Right lobe of liver (tissue), 6 donors: Measurements from ENCODE around the gene CSF2. TPM values are rescaled to one million over a fixed set of nuclear protein-coding genes. Genes with fewer than 3 reads are reported as not detected.

ENCODE experiments used
- ATAC-seq, 4 donors: fragments of 200-7000 bp; cut with Tn5 transposase; one replicate each; pipeline ENCODE4 v1.9.1; 2020; ENCODE audit warnings: mild to moderate bottlenecking in 4 of 4, moderate library complexity in 4 of 4
- DNase-seq, 3 donors: peaks; one replicate each; pipeline ENCODE4 v3.0.0-alpha.2; 2020
- H3K27ac ChIP-seq, 3 donors: fragments of 200-600 bp; one replicate each; pipeline ENCODE4 v1.8.0; 2022
- H3K27me3 ChIP-seq, 2 donors: fragments of 200-600 bp; one replicate each; pipeline ENCODE4 v1.8.0; 2022
- H3K36me3 ChIP-seq, 4 donors: fragments of 200-600 bp; sonication (generic) in 1 of 4; one replicate each; pipeline versions ENCODE4 v1.5.1 to v1.8.0; 2017 to 2022; ENCODE audit warnings: control low read depth in 1 of 4
- H3K4me1 ChIP-seq, 4 donors: fragments of 200-600 bp; sonication (generic) in 1 of 4; one replicate each; pipeline versions ENCODE4 v1.5.1 to v1.8.0; 2017 to 2022; ENCODE audit warnings: control low read depth in 1 of 4
- H3K4me3 ChIP-seq, 3 donors: fragments of 200-600 bp; one replicate each; pipeline ENCODE4 v1.8.0; 2022
- H3K9me3 ChIP-seq, 4 donors: fragments of 200-600 bp; sonication (generic) in 1 of 4; one replicate each; pipeline versions ENCODE4 v1.5.1 to v1.8.0; 2017 to 2022; ENCODE audit warnings: control low read depth in 1 of 4
- CTCF ChIP-seq, 4 donors: fragments of 200-600 bp in 3 of 4; fragments of 450-650 bp in 1 of 4; IDR thresholded peaks; one replicate each; pipeline versions ENCODE4 v1.5.1 to v1.8.0; 2016 to 2022; ENCODE audit warnings: antibody characterized with exemption in 4 of 4, mild to moderate bottlenecking in 2 of 4
- POLR2A ChIP-seq: fragments of 450-650 bp; IDR thresholded peaks from one replicate; pipeline ENCODE4 v1.6.1; 2017; ENCODE audit warnings: antibody characterized with exemption, mild to moderate bottlenecking
- WGBS: methylation state at CpG from one replicate; pipeline ENCODE4 v1.1.6; 2018; ENCODE audit warnings: low coverage, low lambda C conversion rate; ENCODE audit not compliant: insufficient coverage; ENCODE audit errors: missing lambda C conversion rate; 5-methylcytosine and 5-hydroxymethylcytosine counted together
- intact Hi-C, 2 donors: fragments of 100-400 bp; cut with DNase I; formaldehyde crosslinking; loops; one replicate each; pipeline versions ENCODE4 v1.11.2 to v1.14.1; 2022
- total RNA-seq, 6 experiments: library from RNA; depleted of rRNA in 2 of 6; stranded (reverse); fragments of >200 nt in 2 of 6; fragmentation: NEBNext Ultra II Directional in 3 of 6; extraction: Animal tissue kit (Norgen Biotek cat#: 25700) in 3 of 6; gene quantifications; one replicate each; pipeline versions ENCODE4 v1.1.0 to v1.2.4, GENCODE V29; 2016 to 2023
- donor health status: DM: no; HTN: yes; CAD: no.
- donor health status: DM: no; HTN: no; CAD: no.
- donor health status: DM: no; HTN: no; CAD: no.
- donor health status: DM: no; HTN: yes; CAD: no.
- donor health status: DM: no; HTN: yes; CAD: no.

The CSF2 gene
- total RNA-seq, 6 experiments from 2014 or later = not detected

- 100% methylated on average over 1 of the region's 1 CpG for WGBS
- H3K9me3 ChIP-seq = no peaks in the 10 kb centered on the region
- no peaks in the 10 kb centered on the region for H3K4me1 ChIP-seq
- H3K4me3 ChIP-seq = no peak overlapping the region
- no peaks in the 10 kb centered on the region for H3K27me3 ChIP-seq
- no peak for DNase-seq
- intact Hi-C loops = no loop called here
- no peaks in the 10 kb centered on the region for H3K36me3 ChIP-seq
- TF ChIP-seq CTCF (IDR thresholded peaks at IDR 0.05) (no peak), POLR2A (no peak)
- no peak for ATAC-seq
- H3K27ac ChIP-seq = no peak overlapping the region
Observed at GRCh38 chr5:132055441-132055807, 18.2 kb upstream of the CSF2 start.

DNA sequence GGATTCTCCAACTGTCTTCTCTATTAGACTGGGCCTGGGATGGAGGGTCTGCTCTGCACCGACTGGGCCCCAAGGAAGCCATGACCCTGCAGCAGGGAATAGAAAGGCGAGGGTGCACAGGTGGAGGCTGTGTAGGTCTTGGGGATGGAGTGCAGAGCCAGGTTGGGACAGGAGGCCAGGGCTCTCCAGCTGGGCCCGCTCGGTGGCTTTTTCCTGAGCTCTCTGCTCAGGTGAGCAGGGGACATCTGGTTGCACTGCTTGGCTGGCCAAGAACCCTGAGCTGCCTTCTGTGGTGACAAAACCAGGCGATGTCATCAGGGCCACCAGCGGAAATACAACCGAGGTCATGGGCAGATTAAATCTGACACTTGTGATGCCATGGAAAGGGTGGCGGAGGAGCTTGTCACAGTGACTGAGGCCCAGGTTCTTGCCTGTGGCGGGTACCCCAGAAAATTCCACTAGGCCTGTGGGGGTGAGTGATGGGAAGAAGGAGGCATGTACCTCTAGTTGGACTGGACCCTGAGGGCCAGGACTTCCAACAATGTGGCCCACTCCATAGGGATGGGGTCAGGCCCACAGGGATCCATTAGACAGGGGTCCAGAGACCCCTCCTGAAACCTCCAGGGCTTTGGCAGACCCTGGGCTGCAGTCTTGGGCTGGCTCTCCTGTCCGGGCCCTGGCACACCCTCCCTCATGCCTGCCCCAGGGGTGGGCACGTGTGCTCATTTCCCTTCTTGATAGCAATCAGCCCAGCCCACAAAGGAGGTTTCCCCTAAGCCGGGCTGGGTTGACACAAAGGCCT, 17.6 kb upstream of the CSF2 start:
- Histone ChIP-seq H3K27ac (no peak overlapping the region), H3K36me3 (no peaks in the 10 kb centered on the region), H3K9me3 (no peaks in the 10 kb centered on the region), H3K27me3 (no peaks in the 10 kb centered on the region), H3K4me1 (no peaks in the 10 kb centered on the region), H3K4me3 (no peak overlapping the region)
- WGBS = 81% methylated on average over 4 of the region's 12 CpGs
- peak in 2 of 3 donors; percentile 34 to 45 for DNase-seq
- intact Hi-C loops = no loop called here
- ATAC-seq = peak in 2 of 4 donors; percentile 17 to 21
- TF ChIP-seq CTCF (IDR thresholded peaks at IDR 0.05) (no peak), POLR2A (no peak)

DNA sequence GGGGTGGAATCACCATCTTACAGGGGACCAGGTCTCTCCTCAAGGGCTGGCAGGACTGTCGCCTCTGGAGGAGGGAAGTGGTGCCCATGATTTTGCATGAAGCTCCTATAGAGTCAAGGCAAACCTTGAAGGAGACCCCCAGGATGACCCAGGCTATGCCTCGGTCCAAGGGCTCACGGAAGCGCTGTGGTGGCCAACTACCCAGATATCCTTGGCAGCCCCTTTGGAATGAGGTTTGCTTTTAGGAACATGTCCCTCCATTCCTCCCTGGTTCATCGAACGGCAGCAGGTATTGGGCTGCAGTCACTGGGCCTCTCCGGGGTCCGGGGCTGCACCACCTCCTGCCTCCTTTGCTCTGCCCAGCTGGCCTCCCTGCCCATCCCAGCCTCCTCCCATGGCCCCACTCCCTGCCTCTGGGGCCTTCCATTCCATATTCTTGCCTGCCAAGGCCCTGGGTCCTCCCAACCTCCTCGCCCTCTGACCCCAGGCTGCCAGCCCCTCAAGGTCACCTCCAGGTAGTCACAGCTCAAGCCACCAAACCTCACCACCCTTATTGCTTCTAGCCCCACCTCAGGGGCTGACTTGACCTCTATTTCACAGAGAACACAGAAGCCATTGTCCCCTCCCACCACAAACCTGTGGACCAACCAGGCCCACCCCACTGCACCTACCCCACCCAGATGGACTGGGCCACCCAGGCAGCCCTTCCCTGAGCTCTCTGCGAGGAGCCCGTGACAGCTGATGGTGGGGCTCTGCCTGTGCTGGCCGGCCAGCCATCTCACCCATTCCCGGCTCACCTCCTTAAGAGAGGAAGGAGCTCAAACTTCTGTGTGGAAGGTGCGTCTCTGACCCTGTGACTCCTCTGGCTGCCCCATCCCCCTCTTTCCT, 16.7 kb upstream of the CSF2 start:
- 87% methylated on average over 3 of the region's 14 CpGs for WGBS
- no peak for TF ChIP-seq POLR2A
- Histone ChIP-seq H3K27ac (no peak overlapping the region), H3K36me3 (no peaks in the 10 kb centered on the region), H3K9me3 (no peaks in the 10 kb centered on the region), H3K4me3 (no peak overlapping the region), H3K27me3 (no peaks in the 10 kb centered on the region), H3K4me1 (no peaks in the 10 kb centered on the region)
- ATAC-seq (no peak), DNase-seq (peak; percentile 9 to 43 (median 34))
- intact Hi-C loops = no loop called here

DNA sequence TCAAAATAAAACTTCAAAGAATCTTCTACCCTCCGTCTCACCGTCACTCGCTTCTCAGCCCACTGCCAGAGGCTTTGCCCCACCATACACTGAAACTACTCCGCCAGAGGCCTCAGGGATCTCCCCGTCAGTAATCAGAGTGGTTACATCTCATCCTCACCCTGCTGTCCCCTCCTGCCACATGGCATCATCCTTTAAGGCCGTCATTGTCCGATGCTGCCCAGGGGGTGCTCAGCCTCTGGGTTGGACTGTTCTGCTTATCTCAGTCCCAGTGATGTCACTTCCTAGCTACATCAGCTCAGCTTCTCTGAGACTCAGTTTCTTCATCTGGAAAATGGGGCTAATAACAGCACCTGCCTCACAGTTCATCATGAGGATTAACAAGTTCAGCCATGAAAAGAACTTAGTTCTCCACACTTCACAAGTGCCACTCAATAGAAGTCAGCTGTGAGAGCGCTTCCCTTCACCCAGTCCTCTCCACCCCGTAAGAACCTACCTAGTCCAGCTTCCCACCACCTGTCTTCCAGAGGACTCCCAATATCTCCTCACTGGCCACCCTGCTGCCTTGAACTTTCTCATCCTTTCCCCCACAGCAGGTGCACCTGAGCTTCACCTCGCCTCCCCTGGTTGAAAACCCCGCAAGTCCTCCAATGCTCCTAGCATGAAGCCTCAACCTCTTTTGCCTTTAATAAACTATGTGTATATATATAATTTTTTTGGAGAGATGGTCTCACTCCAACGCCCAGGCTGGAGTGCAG, 15.9 kb upstream of the CSF2 start:
- DNase-seq = peak in 2 of 3 donors; percentile 2 to 27
- H3K9me3 ChIP-seq = no peaks in the 10 kb centered on the region
- H3K27me3 ChIP-seq = no peaks in the 10 kb centered on the region
- WGBS = 81% methylated on average over 12 of the region's 12 CpGs
- no peak for TF ChIP-seq POLR2A
- H3K36me3 ChIP-seq = no peaks in the 10 kb centered on the region
- H3K4me1 ChIP-seq = no peaks in the 10 kb centered on the region
- no peak overlapping the region for H3K27ac ChIP-seq
- ATAC-seq = no peak
- intact Hi-C loops = no loop called here
- no peak overlapping the region for H3K4me3 ChIP-seq

GRCh38 chr5:132058646-132059042, 14.9 kb upstream of the CSF2 start:
- H3K4me1 ChIP-seq = no peaks in the 10 kb centered on the region
- ATAC-seq (no peak), DNase-seq (no peak)
- H3K36me3 ChIP-seq = no peaks in the 10 kb centered on the region
- no peak overlapping the region for H3K27ac ChIP-seq
- H3K4me3 ChIP-seq = no peak overlapping the region
- TF ChIP-seq POLR2A = no peak
- TF ChIP-seq CTCF (IDR thresholded peaks at IDR 0.05) = no peak
- intact Hi-C loops = no loop called here
- no peaks in the 10 kb centered on the region for H3K27me3 ChIP-seq
- 67% methylated on average over 3 of the region's 7 CpGs for WGBS
- H3K9me3 ChIP-seq = no peaks in the 10 kb centered on the region
